Measurements from ENCODE around the gene LRRFIP1.

DNA sequence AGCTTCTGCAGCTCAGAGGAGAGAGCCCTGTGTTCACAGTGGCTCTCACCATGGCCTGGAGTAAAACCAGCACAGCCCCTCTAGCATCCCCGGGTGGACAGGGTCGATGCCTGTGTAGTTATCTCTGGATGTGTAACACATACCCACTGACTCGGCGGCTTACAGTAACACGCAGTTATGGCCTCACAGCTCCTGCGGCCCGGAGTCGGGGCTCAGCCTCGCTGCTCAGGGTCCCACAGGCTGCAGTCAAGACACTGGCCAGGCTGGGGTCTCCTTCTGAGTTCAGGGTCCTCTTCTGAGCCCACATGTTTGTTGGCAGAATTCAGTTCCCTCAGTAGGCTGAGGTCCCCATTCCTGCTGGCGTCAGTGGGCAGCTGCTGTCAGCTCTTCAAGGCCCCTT, 34.4 kb upstream of the LRRFIP1 start:
- TF ChIP-seq POLR2A (IDR thresholded peaks at IDR 0.05; ENCODE audit: low read depth) (no peak), POLR2AphosphoS5 (IDR thresholded peaks at IDR 0.05) (no peak), EP300 (IDR thresholded peaks at IDR 0.05) (no peak)
- TF ChIP-seq, protein P1, sequence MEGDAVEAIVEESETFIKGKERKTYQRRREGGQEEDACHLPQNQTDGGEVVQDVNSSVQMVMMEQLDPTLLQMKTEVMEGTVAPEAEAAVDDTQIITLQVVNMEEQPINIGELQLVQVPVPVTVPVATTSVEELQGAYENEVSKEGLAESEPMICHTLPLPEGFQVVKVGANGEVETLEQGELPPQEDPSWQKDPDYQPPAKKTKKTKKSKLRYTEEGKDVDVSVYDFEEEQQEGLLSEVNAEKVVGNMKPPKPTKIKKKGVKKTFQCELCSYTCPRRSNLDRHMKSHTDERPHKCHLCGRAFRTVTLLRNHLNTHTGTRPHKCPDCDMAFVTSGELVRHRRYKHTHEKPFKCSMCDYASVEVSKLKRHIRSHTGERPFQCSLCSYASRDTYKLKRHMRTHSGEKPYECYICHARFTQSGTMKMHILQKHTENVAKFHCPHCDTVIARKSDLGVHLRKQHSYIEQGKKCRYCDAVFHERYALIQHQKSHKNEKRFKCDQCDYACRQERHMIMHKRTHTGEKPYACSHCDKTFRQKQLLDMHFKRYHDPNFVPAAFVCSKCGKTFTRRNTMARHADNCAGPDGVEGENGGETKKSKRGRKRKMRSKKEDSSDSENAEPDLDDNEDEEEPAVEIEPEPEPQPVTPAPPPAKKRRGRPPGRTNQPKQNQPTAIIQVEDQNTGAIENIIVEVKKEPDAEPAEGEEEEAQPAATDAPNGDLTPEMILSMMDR (IDR thresholded peaks at IDR 0.05) = no peak

All from esophagus muscularis mucosa (tissue), 4 donors.